ENCODE measurements around the gene EIF4A2.
A peak's percentile ranks its signal among the peaks of the same experiment; 100 is the strongest.

The EIF4A2 gene

DNA sequence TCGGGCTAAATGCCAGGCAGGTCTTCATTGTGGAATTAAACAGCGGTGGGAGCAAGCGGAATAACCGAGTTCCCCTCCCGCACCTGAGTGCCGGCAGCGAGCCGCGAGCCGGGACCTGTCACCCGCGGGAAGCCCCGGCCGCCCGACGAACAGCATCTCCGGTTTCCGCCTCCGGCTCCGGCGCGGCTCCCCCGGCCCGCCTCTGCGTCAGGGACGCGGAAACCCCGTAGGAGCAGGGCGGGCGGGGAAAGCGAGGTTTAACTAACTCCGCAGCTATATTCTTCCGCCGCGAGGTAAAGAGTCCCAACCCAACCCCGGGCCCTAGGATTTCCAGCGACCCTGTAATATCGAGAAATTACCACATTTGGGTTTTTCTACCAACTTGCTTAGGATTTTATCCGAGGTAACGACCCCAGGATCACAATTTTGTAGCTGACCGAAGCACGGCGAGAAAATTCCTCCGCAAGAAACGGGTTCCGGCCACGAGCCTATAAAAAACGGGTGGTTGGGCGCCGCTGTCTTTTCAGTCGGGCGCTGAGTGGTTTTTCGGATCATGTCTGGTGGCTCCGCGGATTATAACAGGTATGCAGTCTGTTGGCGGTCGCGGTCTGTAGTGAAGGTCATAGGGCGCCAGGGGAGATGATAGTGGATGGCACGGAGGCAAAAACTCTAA is at the start of gene EIF4A2:
EIF4A2 (plus strand) TSS at position 520 of the 673 bp plus-strand sequence; CDS start at position 554, 34 bp downstream.
- DNase-seq: peak; percentile 87 to 88

DNA sequence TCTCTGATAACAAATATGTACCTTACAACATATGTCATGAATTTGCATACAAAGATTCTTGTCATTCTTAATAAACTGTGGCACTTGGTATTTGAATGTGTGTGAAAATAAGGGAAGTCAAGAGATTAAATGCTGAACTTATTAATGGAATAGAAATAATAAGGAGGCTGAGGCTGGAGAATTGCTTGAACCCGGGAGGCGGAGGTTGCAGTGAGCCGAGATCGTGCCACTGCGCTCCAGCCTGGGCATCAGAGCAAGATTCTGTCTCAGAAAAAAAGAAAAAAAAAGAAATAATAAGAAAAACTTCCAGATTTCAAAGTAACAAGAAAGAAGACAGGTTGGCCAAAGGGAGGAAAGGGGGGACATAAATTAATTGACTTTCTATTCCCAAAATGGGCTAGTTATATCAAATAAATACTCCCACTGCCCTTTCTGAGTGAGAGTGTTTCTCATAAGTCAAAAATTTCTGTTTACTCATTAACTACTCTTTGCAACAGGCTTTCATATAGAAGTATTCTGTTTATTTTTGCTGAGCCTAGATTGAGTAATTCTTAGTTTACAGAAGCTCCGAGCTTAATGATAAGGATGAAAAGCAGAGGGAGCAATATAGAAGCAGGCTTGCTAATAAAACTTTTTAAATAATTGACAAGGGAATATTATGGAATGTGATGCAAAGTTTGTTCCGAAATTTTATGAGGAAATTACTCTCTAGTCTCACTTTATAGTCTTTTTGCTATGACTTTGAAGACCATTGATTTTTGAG is 40.6 kb upstream of the EIF4A2 start:
- no peak for DNase-seq

DNA sequence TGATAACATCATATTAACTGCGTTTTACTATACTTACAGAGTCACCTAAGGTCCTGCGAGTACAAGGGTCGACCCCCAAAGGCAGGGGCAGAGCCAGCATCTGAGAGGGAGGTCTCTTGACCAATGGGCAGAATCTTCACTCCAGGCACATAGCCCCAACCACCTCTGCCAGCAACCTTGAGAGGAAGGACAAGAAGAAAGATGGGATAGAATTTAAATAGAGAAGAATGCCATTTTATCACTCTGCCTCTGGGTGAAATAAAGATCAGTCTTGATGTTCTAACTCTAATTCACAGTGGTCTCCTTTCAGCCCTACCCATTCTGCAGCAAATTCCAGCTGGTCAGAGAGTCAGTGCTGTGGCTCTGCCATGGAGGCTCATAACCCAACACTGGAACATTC is 39.7 kb upstream of the EIF4A2 start:
- DNase-seq: no peak

DNA sequence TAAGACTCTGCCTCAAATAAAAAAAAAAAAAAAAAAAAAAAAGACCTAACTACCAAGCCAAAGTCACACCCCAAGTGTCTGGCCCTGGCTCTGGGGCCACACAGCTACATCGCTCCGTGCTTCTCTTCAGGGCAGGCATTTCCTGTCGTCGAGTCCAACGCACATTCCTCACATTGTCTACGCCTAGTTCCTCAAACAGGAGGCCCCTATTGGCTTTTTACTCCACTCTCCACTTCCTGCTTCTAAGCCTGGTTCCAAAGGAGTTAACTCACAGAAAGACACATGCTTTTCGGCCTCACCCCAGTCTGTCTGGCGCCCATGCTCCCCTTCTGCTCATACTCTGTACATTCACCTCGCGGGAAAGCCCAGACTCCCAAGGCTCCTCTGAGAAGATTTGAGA is 37.4 kb upstream of the EIF4A2 start:
- DNase-seq: no peak

DNA sequence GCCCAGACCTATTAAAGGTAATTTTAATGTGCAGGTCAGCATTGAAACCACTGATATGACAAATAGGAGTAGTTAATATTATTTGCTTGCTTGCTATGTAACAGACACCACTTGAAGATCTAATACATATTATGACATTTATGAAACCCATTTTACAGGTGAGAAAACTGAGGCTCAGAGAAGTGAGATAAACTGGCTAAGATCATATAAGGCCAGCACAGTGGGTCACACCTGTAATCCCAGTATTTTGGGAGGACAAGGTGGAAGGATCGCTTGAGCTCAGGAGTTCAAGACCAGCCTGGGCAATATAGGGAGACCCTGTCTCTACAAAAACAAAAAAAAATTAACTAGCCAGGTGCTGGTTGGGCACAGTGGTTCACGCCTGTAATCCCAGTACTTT is 33.1 kb upstream of the EIF4A2 start:
- DNase-seq: no peak

DNA sequence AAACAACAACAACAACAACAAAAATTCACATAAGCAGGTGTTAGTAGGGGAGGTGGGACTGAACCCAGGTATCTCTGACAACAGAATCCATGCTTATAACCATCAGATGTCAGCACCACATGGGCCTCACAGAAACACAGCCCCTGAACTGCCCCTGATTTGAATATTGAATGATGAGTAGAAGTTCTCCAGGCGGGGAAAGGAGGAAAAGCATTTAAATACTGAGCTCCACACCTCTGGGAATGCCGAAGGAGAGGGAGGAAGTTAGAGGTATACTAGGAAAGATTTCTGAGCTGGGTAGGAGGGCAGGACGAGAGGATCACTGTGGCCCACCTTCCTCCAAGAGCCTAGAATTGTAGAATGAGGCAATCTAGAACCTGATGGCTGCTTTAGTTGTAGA is 31.9 kb upstream of the EIF4A2 start:
- DNase-seq: no peak

DNA sequence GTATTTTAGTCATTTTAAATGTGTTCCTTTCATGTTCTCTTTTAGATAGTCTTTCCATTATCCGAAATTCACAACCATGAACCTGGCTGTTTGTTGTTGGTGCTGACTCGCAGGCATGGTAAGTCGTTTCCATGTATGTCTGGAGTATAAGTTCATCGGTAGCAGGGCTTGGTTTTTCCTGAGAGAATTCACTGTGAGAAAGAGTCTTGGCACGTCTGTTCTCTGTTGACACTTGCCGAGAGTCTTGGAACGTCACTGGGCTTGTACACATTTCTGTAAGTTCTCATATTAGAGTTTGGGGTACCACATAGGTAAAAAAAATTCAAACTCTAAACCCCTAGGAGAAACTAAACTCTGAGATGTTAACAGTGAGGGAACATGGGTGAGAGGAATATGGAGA is 29.4 kb upstream of the EIF4A2 start:
- DNase-seq: no peak

DNA sequence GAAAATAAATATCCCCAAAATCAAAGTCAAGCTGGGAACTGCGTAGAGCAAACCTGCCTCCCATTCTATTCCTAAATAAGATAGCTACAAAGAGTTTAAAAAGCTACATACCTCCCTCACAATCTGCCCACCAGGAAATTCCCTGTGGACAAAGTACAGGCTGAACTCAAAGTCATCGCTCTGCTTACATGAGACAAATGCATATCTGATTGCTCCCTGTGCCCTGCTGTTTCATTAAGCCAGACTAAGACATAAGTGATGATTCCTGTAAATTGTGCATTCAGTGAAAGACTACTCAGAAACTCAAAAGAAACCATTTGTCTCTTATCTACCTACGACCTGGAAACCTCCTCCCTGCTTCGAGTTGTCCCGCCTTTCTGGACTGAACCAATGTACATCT is 28.5 kb upstream of the EIF4A2 start:
- no peak for DNase-seq

DNA sequence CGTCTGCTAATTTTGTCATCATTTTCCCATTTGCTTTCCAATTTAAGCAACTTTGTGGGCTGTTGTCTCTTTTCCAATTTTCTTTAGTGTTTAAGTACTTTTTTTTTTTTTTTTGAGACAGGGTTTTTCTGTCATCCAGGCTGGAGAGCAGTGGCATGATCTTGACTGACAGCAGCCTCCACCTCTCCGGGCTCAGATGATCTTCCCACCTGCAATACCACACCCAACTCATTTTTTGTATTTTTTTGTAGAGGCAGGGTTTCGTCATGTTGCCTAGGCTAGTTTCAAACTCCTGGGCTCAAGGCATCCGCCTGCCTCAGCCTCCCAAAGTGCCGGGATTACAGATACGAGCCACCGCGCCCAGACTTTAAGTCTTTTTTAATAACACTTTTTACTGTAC is 26.2 kb upstream of the EIF4A2 start:
- DNase-seq: no peak

DNA sequence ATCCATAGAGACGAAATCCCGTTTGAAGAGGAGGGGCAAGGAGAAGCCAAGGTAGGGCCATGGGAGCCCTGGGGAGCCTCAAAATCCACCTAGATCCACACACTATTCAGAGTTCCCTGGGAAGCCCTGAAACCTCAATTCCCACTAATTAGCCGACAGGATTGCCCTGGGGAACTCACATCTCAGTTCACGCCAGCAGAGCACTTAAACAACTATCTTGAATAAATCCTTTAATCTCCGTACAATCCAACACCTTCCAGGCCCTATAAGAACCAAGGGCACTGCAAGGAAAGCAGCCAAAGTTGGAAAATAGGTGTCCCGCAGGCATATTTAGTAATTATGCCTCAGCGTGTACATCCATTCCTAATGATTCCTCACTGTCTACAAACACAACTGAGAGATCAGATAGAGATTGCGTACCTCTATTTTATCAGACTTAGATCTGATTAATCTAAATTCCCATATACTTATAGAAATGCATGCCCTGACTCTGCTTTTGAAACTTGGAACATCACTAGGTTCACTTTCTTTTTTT is 25.6 kb upstream of the EIF4A2 start:
- no peak for DNase-seq

DNA sequence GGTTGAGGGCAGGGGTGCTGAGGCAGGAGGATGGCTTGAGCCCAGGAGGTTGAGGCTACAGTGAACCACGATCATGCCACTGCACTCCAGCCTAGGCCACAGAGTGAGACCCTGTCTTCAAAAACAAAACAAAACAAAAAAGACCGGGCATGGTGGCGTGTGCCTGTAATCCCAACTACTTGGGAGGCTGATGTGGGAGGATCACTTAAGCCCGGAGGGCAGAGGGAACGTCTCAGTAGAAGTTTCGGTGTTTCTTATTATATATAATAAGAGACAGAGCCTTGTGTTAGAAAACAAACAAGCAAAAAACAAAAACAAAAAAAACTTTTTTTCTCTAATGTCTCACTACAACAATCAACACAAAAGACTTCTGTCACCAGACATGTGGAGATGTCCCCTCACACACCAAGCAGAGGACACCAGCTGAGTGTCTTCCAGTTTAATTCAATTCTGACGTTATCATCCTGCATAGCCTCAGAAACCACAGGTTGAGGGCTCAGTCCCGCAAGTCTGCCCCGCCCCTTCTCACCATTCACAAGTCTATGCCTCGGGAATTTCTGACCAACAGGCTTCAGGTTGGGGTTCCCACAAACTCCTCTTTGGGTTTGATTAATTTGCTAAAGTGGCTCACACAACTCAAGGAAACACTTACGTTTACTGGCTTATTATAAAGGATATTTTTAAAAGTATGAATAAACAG is 24.0 kb upstream of the EIF4A2 start:
- no peak for DNase-seq

DNA sequence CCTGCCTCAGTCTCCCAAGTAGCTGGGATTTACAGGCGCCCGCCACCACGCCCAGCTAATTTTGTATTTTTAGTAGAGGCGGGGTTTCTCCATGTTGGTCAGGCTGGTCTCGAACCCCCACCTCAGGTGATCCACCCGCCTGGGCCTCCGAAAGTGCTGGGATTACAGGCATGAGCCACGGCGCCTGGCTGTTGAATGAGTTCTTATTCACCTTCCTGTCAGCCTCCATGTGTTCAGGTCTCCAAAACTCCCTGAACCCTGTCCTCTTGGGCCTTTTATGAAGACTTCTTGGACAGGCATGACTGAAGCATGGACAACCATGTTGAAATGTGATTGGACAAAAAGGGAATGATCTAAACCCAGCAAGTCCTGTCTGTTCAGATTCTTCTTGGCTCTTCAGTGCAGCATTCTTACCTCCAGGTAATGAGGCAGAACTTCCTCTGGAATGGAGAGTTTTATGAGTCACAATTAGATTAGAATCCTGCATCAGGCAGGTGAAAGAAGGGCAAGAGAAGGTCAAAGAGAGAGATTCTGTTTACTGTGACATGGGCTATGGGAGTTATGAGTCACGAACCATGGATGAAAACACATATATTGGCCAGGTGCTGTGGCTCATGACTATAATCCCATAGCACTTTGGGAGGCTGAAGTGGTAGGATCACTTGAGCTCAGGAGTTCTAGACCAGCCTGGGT is 23.1 kb upstream of the EIF4A2 start:
- DNase-seq: no peak

DNA sequence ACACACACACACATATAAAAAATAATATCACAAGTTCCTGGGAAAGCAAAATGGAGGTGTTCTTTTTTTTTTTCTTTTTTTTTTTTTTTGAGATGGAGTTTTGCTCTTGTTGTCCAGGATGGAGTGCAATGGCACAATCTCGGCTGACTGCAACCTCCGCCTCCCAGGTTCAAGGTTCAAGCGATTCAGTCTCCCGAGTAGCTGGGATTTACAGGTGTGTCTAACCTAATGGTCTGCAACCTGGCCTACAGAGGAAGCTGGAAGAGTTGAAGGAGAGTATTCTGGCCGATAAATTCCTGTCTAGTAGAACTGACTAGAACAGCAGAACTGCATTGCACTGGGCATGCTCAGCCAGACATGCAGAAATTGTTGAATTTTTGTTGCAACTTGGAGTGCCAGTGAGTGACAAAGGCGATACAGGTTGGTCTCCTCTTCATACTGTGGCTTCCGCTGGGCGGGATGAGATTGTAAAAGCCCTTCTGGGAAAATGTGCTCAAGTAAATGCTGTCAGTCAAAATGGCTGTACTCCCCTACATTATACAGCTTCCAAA is 22.4 kb upstream of the EIF4A2 start:
- DNase-seq: no peak

DNA sequence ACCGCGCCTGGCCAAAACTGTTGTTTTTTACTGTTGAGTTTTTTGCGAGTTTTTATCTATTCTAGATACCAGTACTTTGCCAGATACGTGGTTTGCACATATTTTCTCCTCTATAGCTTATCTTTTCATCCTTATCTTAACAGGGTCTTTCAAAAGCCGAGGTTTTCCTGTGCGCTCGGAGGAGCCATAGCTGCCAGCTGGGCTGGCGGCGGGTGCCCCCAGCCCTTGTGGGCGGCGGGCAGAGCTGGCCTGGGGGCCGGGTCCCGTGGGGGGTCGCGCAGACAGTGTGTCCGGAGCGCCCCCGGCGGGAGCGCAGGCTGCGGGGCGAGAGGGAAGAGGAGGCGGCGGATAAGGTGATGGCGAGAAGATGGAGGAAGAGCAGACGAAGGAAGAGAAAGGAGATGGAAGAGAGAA is 11.1 kb upstream of the EIF4A2 start:
- no peak for DNase-seq

DNA sequence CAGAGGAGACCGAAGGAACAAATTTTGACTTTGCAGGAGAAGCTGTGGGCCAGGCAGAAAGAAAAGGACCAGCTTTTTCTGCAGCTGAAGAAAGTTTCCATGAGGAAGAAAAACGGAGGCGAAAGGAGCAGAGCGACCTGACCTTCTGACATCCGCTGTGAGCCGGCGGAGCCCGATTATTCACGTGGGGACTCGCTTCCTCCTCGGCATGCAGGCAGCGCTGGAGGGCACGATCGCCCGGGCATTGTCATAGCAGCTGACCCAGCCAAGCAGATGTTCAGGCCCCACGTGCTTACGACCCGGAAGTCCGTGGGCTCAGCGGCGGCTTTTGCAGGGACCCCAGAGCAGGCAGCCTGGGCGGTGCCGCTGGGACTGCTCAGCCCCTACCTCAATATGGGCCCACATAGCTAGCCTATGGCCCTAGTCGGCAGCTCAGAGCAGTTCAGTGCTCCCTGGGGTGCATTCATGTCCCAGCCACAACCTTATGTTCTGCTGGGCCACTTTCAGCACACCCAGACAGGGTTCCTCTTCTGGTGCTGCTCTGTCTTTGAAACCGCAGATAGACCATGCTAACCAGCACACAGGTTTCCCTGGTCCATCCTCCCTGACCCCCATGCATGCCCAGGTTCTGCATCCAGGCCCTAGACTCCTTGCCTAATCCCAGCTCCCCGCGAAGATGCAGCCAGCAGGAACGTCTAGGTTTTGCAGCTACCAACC is 10.5 kb upstream of the EIF4A2 start:
- peak; percentile 60 to 63 for DNase-seq

DNA sequence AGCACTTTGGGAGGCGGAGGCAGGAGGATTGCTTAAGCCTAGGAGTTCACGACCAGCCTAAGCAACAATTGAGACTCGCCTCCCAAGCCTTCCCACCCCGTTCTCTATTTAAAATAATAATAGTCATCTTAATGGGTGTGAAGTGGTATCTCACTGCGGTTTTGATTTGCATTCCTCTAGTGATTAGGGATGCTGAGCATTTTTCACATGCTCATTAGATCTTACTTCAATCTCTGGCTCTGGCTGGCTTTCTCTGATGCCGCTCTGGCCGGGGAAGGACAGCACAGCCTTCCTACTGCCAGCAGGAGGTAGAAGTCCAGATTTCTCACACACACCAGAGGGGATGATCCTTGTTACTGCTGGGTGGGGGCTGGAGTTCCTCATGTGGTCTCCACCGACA is 7.4 kb upstream of the EIF4A2 start:
- no peak for DNase-seq

DNA sequence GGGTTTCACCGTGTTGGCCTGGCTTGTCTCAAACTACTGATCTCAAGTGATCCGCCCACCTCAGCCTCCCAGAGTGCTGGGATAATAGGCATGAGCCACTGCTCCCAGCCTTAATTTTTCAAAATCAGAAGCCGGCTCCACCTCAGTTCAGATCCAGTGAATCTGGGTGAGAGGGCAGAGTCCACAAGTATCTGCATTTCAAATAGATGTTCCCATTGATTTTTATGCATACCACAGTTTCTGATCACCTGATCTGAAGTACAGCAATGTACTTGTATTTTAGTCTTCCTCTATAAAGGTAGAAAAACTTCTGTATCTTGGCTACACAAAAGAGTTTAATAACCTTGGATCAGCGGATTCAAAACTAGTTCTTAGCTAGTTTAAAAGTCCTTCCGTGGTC is 4.2 kb upstream of the EIF4A2 start:
- DNase-seq: no peak

DNA sequence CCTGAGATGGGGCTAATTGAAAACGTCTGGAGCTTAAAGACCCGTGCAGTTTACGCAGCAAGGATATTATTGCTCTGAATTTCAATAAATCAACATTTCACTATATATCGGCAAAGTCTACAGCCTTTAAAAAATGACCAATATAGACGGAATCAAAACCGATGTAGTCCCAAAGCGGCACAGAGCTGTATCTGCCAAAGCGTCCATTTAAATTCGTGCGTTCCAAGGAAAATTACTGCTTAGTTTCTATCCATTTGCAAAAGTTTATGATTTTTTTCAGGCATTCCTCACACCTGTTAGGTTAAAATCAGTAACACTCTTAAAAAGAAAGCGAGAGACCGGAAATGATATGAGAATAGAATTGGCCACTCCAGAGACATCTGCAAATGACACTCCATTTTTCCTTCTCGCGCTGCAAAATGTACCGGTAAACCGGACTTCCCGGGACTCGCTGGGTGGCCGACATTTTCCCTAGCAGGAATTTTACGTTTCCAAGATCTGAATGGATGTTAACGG is 777 bp upstream of the EIF4A2 start:
- no peak for DNase-seq

DNA sequence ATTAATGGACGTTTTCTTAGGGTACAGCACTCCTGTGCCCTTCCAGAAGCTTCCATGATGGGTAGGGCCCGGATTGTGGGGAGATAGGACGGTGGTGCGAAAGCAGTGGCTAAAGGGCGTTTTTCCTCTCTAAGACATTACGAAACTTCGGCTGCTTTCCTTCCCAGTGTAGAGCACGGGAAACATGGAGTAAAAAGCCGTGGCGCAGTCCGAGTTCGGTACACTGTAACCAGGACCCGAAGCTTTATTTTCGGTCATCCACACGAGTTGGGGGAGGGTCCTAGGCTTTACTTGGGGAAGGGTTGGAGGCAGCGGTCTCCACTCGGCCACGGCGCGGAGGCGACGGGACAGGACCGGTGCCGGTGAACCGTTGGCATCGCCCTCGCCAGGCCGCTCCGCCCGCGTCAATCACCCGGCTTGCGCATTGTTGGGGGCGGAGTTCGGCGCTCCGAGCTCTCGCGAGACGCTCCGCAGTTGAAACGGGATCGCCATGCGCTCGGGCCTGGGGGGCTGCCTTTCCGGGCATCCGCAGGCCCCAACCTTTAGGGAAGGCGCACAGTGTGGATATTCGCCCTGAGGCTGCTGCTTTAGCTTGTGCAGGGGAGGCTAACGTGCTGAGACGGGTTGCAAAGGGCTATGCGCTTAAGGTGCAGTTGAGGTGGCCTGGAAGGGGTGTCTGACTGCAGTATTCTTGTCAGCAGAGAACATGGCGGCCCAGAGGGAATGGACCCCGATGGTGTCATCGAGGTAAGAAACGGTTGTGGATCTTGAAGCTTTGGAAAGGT is 546 bp downstream of the EIF4A2 start:
- DNase-seq: peak; percentile 57 to 69

DNA sequence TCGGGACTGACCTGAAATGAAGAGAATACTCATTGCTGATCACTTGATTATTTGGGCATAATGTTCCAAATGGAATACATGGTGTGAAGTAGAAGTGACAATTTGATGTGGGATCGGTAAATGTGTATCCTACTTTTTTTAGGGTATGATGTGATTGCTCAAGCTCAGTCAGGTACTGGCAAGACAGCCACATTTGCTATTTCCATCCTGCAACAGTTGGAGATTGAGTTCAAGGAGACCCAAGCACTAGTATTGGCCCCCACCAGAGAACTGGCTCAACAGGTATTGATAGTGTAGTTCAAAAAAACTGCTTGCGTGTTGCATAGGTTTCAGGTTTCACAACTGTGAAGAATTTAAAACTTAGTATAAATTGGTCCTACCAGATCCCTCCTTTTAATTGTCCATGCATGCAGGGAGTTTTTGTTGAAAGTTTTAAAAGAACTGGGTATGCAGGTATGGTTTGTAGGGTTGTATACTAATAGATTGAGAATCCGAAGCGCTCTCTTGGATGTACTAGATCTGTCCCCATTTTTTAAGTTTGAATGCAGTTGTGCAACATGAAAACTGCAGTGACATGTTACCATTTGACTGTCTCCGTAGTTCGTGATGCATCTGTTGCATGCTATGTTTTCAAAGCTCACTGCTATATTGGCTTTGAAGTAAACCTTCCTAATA is 1.6 kb downstream of the EIF4A2 start:
- no peak for DNase-seq

All from stimulated activated CD4-positive, alpha-beta T cell treated with anti-CD3 and anti-CD28 coated beads, Interleukin-2, amount 100 ng/mL, for 48 hours (primary cell).